Brain microvascular endothelial cell (primary cell): ENCODE measurements around the gene VPS33A.
A peak's percentile ranks its signal among the peaks of the same experiment; 100 is the strongest.

Experiments
- DNase-seq: peaks from one replicate; pipeline ENCODE4 v3.0.0-alpha.2; 2020
- H3K27ac ChIP-seq: fragments of 250-450 bp; sonication (Bioruptor Pico); 2 replicates; pipeline ENCODE4 v1.5.1; 2020; ENCODE audit warnings: mild to moderate bottlenecking, moderate library complexity
- H3K27me3 ChIP-seq: fragments of 250-450 bp; sonication (Bioruptor Pico); replicated peaks from 2 replicates; pipeline ENCODE4 v1.5.1; 2020; ENCODE audit warnings: mild to moderate bottlenecking
- H3K36me3 ChIP-seq: fragments of 250-450 bp; sonication (Bioruptor Pico); replicated peaks from 2 replicates; pipeline ENCODE4 v1.5.1; 2020; ENCODE audit warnings: mild to moderate bottlenecking
- H3K4me3 ChIP-seq: 2 replicates; pipeline ENCODE4 v1.5.1; 2011; ENCODE audit warnings: low read depth, mild to moderate bottlenecking, control low read depth, low read length, moderate library complexity
- CTCF ChIP-seq: IDR thresholded peaks from 2 replicates; pipeline ENCODE4 v1.5.1; 2011; ENCODE audit warnings: low read depth, mild to moderate bottlenecking, moderate library complexity, low read length, control low read depth, inconsistent platforms; ENCODE audit errors: missing control alignments
- in situ Hi-C: cut with HindIII; loops from 2 replicates; pipeline ENCODE4 v1.10.0; 2017; ENCODE audit warnings: low sequenced_read_pairs, low pct_ligation_motif_present

The VPS33A gene

GRCh38 chr12:122225683-122226365 is 40.5 kb downstream of the VPS33A start, which contains the start of gene DIABLO:
DIABLO (minus strand) TSS chr12:122226052; CDS start chr12:122226014, 38 bp downstream.
- no peaks in the 10 kb centered on the region for H3K27me3 ChIP-seq
- TF ChIP-seq CTCF, result no peak
- peak within 1 kb of the TSS; percentile 93 for H3K4me3 ChIP-seq
- H3K27ac ChIP-seq, result peak within 1 kb of the TSS; percentile 79
- in situ Hi-C loops, result no loop called here
- H3K36me3 ChIP-seq, result peaks cover 6% of the 10 kb centered on the region
- DNase-seq, result peak; percentile 99

DNA sequence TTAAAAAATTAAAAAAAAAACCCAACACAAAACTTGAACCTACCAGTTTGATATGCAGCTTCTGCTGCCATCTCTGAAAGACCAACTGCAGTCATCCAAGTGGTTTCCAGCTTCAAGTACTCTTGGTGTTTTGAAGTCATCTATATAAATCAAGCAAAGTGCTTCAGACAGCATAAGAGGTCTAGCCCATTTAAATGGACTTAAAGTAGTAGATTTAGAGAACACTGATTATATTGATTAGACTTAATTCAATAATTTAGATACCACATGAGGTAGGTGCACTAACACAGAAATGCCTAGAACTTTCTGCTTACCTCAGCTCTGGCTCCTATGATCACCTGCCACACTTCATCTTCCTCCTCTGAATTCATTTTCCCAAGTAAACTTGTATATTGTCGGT is 49.8 kb downstream of the VPS33A start:
- H3K4me3 ChIP-seq, result no peak overlapping the region
- H3K27me3 ChIP-seq, result no peaks in the 10 kb centered on the region
- H3K27ac ChIP-seq, result no peak overlapping the region
- TF ChIP-seq CTCF, result no peak
- H3K36me3 ChIP-seq, result peaks cover 63% of the 10 kb centered on the region
- no peak for DNase-seq
- in situ Hi-C loops, result no loop called here

DNA sequence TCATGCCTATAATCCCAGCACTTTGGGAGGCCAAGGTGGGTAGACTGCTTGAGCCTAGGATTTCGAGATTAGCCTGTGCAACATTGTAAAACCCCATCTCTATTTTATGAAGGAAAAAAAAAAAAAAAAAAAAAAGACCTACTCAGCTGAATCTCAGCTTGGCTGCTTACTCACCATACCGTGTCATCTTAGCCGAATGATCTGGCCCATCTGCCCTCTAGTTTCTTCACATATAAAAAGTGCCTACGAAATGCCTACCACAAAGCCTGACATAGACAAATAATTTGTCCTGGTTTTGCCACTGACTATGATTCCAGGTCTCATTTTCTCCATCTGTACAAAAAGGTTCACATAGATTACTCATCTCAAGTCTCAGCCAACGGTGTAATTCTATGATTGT is 50.5 kb downstream of the VPS33A start:
- Histone ChIP-seq H3K4me3 (no peak overlapping the region), H3K27ac (no peak overlapping the region), H3K36me3 (peaks cover 62% of the 10 kb centered on the region), H3K27me3 (no peaks in the 10 kb centered on the region)
- no peak for DNase-seq
- in situ Hi-C loops, result no loop called here
- no peak for TF ChIP-seq CTCF

- in situ Hi-C loops, result no loop called here
- Histone ChIP-seq H3K4me3 (no peak overlapping the region), H3K27ac (no peak overlapping the region), H3K36me3 (peaks cover 35% of the 10 kb centered on the region), H3K27me3 (peaks cover 16% of the 10 kb centered on the region)
- TF ChIP-seq CTCF, result no peak
- no peak for DNase-seq
Observed at GRCh38 chr12:122208073-122208820, 58.0 kb downstream of the VPS33A start.

- TF ChIP-seq CTCF, result no peak
- in situ Hi-C loops, result no loop called here
- Histone ChIP-seq H3K4me3 (no peak overlapping the region), H3K27ac (no peak overlapping the region), H3K36me3 (peaks cover 28% of the 10 kb centered on the region), H3K27me3 (peaks cover 16% of the 10 kb centered on the region)
- no peak for DNase-seq
Observed at GRCh38 chr12:122207391-122207790, 58.9 kb downstream of the VPS33A start.
